GM19240 (cell line): ENCODE measurements around the gene KCNE4.
"Not testable (repeated sequence)": the region's sequence is repeated elsewhere in the genome, so short reads cannot be mapped to it uniquely, and the experiment has no call there.

ENCODE experiments used
- DNase-seq: peaks from one replicate; pipeline ENCODE4 v3.0.0; 2011; ENCODE audit warnings: low spot score; ENCODE audit not compliant: insufficient read length

The KCNE4 gene

GRCh38 chr2:223056701-223057418, 4.9 kb downstream of the KCNE4 start:
- no peak for DNase-seq

- DNase-seq: no peak
Measured at GRCh38 chr2:223057569-223057968, 5.6 kb downstream of the KCNE4 start.

- DNase-seq: no peak
Measured at GRCh38 chr2:223058952-223059716, 7.1 kb downstream of the KCNE4 start.

- DNase-seq: no peak
Measured at GRCh38 chr2:223060201-223060825, 8.3 kb downstream of the KCNE4 start.

GRCh38 chr2:223062396-223062795, 10.4 kb downstream of the KCNE4 start:
- DNase-seq: no peak

GRCh38 chr2:223065107-223065506, 13.1 kb downstream of the KCNE4 start:
- no peak for DNase-seq

- no peak for DNase-seq
Measured at GRCh38 chr2:223066721-223067120, 14.7 kb downstream of the KCNE4 start.

GRCh38 chr2:223068071-223068470, 16.1 kb downstream of the KCNE4 start:
- DNase-seq: no peak

GRCh38 chr2:223069465-223069864, 17.5 kb downstream of the KCNE4 start:
- DNase-seq: no peak

- no peak for DNase-seq
Measured at GRCh38 chr2:223069988-223070387, 18.0 kb downstream of the KCNE4 start.

GRCh38 chr2:223071139-223071538, 19.1 kb downstream of the KCNE4 start:
- no peak for DNase-seq

- DNase-seq: no peak
Measured at GRCh38 chr2:223072826-223073225, 20.8 kb downstream of the KCNE4 start.

- no peak for DNase-seq
Measured at GRCh38 chr2:223075301-223076270, 23.6 kb downstream of the KCNE4 start.

- no peak for DNase-seq
Measured at GRCh38 chr2:223076573-223076972, 24.6 kb downstream of the KCNE4 start.

- DNase-seq: no peak
Measured at GRCh38 chr2:223078482-223078881, 26.5 kb downstream of the KCNE4 start.

- no peak for DNase-seq
Measured at GRCh38 chr2:223079378-223079777, 27.4 kb downstream of the KCNE4 start.

GRCh38 chr2:223079925-223080324, 27.9 kb downstream of the KCNE4 start:
- DNase-seq: no peak

GRCh38 chr2:223080790-223081360, 28.9 kb downstream of the KCNE4 start:
- DNase-seq: not testable (repeated sequence)

- no peak for DNase-seq
Measured at GRCh38 chr2:223081789-223082188, 29.8 kb downstream of the KCNE4 start.

GRCh38 chr2:223082706-223083105, 30.7 kb downstream of the KCNE4 start:
- no peak for DNase-seq
